IPS-NIHi7 (cell line): ENCODE data around the gene GNAS.
"Not testable (repeated sequence)": the region's sequence is repeated elsewhere in the genome, so short reads cannot be mapped to it uniquely, and the experiment has no call there.

Source experiments
- DNase-seq: peaks from one replicate; pipeline ENCODE4 v3.0.0; 2012; ENCODE audit warnings: mixed read lengths; ENCODE audit errors: extremely low spot score

Gene GNAS

DNA sequence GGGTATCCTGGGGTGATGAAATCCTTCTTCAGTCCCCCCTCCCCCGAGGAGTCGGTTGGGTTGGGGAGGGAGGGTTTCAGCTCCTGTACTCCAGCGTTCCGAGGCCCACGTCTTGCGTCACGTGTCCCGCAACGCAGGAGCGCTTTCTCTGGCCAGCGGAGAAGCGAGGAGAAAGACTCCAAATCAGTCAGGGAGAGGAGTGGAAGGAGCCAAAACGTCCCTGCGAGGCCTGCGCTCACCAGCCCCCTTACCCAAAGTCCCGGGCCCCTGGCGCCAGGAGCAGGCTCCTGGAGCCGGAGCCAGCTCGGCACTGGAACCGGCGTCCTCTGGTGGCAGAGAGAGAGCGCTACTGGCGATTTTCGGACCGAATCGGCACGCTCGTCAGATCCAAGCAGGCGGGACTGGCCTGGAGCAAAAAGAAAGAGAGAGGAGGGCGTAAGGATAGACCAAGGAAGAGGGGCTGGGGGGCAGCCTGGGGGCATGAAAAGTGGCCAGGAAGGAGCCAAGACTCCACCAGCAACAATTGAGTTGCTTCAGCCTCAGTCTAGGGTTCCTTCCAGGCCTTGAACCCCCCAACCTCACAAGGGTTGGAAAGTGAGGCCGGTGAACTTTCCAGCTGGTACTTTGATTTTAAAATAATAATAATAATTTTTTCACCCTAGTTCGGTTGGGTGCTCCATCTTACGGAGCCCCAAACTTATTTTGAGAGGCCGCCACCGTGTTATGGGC is at the start of gene GNAS:
TSS of gene GNAS (plus strand) at position 174 of the 729 bp plus-strand sequence.
- DNase-seq: peak; percentile 89

DNA sequence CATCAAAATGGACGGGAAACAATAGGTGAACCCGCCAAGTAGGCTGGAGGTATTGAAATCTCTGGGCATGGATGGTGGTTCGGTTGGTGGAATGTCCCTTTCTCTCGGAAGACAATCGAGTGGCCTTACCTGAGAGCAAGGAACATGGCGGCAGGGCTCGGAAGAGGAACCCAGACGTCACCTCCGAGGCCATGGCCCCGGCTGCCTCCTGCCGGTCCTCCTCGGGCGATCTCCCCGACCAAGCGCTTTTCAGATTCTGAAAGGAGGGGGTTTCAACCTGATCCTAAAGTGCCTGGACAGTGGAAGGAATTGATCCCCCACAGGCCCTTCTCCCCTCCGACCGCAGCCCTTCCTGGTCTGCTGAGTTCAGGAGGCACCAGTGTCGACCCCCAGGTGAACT is 49.0 kb upstream of the GNAS start:
- DNase-seq: no peak

DNA sequence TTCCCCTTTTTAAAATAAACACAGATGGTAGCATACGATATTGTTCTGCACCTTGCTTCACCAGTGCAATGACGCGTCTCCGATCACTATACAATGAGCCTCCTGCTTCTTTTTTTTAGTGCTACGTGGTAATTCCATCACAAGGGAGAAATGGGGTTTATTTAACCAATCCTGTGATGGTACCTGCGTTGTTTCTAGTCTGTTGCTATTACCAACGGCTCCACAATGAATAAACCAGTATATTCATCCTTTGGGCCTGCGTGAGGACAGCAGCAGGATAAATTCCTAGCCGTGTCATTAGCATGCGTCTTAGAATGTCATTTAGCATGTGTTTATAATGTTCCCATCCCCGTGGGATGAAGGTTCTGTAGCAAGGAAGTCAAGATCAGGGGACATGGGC is 44.7 kb upstream of the GNAS start:
- no peak for DNase-seq

DNA sequence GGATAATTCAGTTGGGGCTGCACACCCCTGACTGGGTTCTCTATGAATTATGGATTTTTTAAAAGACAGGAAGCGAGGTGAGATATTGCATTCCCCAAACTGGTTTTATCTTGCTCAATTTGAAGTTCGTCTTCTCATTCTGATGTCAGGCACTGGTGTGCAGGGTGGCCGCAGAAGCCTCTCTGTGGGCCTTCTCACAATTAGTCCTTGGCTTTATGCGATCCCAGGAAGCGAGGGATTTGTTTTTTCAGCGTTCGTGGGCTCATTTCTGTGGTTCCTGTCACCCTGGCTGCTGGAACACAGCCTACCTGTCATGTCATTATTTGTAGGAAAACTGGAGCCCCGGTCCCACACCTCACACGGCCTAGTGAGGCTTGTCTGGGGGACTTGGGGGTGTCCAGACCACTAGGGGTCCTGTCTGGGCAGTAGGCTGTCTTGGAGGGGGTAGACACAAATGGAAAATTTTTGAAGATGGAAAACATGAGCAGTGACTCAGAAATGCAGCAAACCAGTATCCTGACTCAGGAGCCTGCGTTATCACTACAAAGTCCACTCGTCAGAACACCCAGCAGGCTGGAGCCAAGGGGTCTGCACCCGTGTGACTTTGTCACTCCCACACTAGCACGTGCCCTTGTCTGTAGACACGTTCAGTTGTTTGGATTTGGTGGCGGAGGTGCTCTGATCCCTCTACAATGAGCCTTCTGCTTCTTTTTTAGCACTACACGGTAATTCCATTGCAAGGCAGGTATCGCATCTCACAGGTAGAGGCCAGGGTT is 44.1 kb upstream of the GNAS start:
- DNase-seq: no peak

DNA sequence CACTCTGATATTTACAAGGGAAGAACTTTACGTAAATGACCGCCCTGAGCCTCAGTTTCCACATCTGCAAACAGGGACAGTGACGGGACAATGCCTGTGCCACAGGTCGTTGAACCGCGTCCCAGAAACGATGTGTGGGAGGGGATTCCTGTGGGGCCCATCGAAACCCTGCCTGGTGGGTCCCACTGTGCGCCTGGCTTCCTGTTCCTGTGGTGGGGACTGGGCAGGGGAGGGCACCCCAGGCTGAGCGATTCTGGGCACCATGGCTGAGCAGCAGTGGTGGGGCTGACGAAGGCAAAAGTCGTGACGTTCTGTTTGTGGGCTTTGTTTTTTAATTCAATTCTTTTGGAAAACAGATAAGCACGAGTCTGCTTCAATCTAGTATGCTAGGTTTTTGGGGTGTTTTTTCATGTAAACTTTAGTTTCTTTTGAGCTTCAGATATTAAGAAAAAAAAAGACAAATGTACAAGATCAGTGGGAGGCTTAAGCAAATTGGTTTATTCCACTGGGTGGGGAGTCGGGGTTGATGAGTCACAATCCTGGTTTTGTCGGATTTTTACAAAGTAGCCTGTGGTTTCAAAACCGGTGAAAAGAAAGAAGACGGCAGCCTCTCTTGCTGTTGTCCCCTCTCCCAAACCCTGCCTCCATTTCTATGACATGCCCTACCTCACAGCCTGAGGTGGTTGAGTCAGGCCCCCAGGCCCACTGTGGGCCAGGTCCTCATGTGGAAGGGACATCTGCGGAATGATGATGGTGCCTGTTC is 42.2 kb upstream of the GNAS start:
- DNase-seq: no peak

DNA sequence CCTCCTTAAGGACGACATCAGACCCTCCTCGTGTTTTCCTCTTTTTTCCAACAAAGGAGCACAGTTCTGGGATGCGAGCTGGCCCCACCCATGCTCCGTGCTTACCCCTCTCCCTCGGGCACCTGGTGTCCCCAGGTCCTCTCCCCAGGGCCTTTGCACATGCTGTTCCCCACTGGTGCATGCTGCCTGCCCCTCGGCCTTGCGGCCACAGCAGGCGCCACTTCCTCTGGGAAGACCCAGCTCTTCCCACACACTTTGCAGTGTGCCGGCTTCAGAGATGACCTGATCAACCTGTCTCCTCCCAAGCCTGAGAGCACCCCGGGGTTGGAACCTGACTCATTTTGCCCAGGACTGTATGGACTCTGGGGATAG is 41.7 kb upstream of the GNAS start:
- no peak for DNase-seq

DNA sequence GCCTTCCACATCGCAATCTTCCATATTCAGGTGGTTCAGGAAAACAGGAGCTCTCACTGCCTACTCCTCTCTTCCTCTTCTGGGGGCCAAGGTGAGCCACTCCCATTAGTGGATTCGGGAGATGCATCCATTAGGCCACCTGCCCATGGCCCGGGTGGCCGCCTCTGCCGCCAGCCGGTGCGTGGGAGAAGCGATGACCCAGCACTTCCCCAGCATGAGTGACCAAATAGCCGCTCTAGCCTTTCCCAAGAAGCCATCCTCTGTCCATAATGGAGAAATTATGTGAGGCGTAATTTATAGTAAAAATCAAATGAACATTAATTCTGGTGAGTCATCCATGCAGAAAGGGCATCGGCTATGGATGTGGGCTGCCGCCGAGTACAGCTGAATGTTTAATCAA is 41.2 kb upstream of the GNAS start:
- DNase-seq: no peak

DNA sequence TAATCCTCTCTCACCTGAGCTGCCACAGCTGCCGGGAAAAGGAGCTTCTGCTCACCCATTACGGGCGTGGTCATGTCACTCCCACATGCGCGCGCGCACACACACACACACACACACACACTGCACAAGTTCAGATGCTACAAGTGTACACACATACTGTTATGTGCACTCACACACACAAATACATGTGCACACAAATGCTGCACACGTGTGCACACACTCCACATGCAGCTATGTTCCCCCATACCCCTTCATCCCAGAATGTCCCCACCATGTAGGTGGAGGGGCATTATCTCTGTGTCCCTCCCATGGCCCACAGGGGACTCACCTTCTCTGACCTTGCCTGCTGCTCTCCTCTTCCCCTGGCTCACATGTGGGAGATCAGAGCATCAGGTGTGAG is 39.1 kb upstream of the GNAS start:
- DNase-seq: no peak

DNA sequence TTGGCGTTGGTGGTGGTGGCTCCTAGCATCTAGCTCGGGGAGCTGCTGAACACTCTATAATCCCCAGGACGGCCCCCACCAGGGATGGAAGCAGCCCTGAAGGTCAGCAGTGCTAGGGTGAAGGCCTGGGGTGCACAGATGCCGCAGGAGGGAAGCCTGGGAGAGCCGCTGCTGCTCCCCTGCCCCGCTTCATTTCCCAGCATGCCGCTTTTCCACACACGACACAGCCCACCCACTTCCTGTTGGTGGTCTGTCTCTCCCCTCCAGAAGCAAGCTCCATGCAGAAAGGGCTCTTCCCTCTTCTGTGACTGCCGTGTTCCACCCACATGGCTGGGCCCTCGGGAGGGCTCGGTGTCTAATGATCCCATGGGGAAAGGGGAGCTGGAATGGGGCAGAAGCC is 37.1 kb upstream of the GNAS start:
- no peak for DNase-seq

DNA sequence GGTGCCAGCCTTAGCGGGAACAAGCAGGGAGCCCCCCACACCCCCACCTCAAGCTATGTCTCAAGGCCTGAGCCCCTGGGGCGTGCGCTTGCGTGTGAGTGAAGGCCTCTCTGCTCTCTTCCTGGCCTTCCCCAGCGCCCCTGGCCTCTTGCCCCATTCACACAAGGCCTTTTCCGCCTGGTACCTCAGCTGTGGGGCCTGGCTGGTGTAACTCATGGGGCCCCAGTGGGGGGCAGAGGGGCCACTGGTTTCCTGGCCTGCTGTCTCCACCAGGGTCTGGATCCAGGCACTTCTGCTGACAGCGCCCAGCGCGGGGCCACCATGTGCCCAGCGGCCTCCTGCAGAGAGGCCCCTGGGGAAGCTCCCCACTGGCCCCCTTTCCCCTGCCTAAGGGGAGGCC is 36.5 kb upstream of the GNAS start:
- DNase-seq: no peak

DNA sequence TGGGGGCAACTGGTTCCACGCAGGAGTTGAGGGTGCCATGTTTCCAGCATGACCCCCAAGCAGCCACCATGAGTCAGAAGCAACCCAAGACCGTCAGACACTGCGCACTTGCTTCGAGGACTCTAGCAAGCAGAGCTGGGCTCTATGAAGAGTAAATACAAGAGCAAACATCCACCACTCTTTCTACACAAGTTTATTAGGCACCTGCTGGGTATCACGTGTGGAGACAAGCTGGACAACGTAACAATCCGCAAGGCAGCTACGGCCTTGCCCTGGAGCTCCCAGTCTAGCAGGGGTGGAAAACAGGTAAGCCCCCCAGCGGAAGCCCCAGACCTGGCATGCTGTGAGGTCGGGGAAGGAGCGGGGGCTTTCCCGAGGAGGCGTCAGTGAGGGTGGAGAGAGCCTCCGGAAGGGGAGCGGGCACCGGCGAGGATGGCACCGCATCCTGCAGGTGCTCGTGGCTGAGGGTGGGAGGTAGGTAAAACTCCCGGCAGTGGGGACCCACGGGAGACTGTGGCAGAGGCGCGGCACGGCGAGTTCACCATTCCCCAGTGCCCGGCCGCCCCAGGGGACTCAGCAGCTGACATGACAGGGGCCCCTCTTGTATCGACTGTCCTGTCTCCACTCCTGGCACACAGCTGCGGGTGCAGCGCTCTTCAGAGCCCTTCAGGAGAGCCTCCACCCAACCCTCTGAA is 35.4 kb upstream of the GNAS start:
- DNase-seq: no peak

DNA sequence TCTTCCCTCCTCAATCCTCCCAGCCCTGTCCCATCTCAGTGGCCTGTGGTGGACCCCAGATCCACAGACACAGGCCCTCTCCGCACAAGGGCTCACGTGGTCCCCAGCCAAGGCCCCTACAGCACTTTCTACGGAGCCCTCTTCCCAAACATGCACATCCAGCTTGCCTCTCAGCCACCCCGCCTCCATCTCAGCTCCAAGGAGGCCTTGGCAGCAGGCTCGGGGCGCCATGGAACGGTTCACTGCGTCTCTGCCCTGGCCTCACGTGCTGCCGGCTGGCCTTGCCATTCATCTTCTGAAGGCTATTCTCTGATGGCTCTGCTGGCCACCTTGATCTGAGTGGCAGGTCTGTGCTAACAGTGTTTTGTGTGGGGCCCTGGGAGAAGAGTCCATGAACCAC is 34.8 kb upstream of the GNAS start:
- no peak for DNase-seq

DNA sequence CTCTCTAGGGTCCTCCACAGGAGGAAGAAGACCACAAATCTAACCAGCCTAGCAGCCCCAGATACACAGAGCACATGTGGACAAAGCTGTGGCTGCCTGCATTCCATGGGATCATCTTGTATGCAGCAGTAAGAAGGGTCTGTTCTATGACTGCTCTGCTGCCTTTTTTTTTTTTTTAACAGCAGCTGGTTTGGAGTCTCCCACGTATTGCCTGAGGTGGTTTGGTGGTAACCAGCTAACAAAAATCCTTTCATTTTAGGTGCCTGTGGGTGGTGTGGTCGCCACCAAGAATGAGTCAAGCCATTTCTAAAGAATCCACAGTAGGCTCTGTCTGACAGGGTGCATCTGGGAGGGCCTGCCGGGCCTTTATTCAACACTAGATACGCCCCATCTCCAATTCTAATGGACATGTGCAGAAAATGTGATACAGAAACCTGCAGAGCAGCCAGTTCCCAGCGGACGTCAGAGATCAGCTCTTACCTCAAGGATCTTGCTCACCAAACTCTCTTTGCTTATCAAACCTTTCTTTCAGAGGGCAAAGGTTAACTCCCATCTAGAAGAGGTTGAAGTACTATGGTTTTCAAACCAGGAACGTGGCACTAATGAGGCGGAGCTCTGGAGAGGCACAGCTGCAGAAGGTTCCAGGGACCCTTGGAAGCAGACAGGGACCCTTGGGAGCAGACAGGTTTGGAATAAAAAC is 33.8 kb upstream of the GNAS start:
- DNase-seq: no peak

DNA sequence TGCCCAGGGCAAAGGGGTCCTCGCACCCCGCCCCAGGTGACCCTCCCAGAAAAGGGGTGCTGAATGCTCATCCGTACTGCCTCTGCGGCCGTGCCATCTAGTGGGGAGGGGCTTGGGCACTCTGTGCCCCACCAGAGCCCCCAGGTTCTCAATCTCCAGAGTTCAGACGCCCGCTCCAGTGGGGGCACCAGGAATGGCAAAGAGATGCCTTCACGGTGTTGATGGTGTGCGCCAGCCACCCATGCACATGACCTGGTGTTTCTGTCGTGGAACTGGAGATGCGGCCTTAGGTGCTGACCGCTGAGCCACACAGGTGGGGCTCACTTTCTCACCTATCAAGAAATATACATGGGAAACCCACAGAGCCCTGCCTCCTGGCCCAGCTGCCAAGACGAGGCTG is 32.6 kb upstream of the GNAS start:
- no peak for DNase-seq

DNA sequence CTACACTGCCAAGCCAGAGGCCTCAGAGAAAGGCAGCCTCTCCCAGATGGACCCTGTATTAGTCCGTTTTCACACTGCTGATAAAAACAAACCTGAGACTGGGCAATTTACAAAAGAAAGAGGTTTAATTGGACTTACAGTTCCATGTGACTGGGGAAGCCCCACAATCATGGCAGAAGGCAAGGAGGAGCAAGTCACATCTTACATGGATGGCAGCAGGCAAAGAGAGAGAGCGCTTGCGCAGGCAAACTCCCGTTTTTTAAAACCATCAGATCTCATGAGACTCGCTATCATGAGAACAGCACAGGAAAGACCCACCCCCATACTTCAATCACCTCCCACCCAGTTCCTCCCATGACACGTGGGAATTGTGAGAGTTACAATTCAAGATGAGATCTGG is 32.0 kb upstream of the GNAS start:
- DNase-seq: not testable (repeated sequence)

DNA sequence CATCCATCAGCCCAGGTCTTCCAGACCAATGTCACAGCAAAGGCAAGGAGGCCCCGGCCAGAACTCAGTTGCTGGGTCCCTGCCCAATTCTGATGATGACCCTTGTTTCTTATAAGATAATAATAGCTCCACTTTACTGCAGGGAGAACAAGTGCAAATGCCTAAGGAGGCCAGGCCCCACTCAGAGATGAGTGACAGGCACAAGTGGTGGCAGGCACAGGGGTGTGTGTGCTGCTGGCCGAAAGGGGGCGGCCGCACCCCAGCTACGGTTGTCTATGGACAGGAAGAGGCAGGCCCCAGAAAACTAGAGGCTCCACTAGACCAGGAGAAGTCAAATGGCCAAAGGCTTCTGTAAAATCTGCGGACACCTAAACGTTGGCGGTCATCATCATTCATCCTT is 30.4 kb upstream of the GNAS start:
- no peak for DNase-seq

DNA sequence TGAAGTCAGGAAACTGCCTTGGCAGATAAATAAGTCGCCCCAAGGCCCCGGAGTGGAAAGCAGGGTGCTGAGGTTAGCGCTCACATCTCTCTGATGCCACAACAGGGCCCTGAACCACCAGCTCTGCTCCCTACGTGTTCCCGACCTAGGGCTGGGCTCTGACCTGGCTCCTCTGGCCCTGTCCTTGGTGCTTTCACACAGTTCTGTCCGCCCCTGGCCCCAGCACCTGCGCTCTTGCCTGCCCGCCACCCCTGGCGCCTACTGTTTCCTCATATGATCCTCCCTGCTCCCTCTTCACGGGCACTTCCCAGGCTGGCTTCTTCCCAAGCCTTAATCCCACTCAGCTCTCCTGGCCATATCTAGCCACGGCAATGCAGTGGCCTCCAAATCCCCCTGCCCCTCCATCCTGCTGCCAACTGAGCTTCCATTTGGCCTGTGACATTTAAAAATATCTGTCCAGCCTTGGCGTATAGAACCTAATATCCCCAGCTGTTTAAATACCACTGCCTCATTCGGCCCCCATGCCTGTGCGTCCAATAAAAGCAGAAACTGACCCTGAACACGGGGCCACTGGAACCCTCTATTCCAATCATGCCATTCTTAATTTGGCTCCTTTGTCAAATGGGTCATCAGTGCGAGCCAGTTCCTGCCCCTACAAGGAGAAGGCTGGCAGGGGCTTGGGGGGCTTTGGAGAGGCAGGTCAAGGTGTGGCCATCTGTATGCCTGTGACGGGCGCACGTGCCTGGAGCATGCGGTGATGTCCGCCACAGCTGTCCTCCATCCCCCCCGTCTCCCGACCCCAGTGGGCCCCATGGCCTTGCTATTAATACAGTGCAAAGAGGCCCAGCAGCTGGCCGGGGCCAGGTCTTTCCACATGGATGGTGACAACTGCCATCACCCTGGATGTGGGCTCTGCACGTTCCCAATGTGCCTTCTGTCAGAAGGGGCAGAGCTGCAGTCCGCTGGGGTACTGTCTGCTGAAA is 29.5 kb upstream of the GNAS start:
- no peak for DNase-seq

DNA sequence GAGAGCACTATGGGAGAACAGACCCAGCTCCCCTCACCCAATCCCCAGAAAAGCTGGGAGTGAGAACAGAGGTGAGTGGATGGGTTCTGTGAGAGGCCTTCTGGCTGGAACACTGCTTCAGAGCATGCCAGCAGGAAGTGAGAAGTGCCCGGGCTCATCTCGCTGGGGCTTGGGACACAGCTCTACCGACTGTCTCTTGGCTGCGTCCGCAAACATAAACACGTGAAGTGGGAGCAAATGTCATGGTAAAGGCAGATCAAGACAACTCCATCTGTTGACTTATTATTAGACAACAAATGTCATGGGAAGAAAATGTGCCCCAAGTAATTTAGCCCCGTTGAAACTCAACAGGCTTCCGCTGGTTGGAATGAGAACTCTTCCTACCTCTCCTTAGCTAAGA is 27.7 kb upstream of the GNAS start:
- DNase-seq: no peak

DNA sequence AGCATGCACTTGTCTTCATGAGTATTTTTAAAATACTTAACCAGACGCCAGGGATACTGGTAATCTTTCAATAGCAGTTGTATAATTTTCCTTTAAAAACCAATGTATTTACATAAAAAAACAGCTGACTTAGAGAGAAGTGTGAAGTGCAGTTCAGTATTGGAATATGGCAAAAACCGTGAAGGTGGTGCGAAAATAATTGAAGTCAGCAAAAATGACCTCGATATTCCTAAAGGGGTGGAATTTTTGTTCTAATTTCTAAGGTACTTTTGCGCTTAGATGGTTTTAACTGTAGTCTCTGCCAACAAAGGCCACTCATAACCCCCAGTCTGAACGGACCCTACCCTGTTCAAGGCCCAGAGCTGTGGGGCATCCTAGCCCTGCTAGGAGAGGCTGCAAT is 27.1 kb upstream of the GNAS start:
- no peak for DNase-seq

DNA sequence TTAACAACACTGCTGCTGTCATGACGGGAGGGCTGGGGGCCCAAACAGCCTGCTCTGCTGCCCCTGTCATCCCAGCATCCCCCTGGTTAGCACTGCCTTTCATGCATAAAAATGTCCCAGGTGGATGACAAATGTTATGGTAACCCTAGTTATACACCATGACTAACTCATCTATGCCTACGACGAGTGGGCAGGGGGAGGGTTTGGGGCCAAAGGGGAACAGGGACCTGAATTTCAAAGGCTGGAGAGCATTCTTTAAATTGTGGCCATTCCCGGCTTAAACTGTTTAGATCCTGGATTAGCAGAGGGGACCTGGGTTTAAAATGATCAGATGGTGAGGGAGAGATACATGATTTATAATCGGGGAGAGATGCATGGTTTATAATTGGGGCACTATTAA is 26.2 kb upstream of the GNAS start:
- no peak for DNase-seq
